ENCODE data around the gene RPS18.

DNA sequence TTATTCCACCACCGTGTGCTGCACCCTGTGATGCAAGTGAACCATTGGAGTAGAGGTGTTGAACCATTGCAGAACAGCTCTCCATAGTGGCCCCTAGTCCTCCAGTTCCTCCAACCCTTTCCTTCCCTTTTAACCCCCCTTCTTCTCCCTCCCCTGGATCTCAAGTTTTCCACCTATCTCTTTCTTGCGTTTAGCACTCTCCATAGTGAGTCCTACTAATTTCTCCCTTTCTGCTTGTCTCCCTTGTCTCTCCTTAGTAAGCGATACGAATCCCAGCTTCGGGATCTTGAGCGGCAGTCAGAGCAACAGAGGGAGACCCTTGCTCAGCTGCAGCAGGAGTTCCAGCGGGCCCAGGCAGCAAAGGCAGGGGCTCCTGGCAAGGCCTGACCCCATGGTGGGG lies 18.6 kb downstream of the RPS18 start:
- TF ChIP-seq ZNF140 (CRISPR knock-in tag; IDR thresholded peaks at IDR 0.05) (no peak), SREBF2 (CRISPR knock-in tag; IDR thresholded peaks at IDR 0.05) (no peak), HNRNPL (IDR thresholded peaks at IDR 0.05; ENCODE audit: low read depth, low read length) (no peak), POLR2A (conservative IDR thresholded peaks at IDR 0.05) (peak; percentile 54), HDGF (IDR thresholded peaks at IDR 0.05) (no peak), NCOA6 (IDR thresholded peaks at IDR 0.05) (no peak), ZFP30 (CRISPR knock-in tag; IDR thresholded peaks at IDR 0.05; ENCODE audit: borderline replicate concordance) (no peak), ZC3H4 (CRISPR knock-in tag; IDR thresholded peaks at IDR 0.05; ENCODE audit: borderline replicate concordance) (no peak)
- TF ChIP-seq, protein P1, sequence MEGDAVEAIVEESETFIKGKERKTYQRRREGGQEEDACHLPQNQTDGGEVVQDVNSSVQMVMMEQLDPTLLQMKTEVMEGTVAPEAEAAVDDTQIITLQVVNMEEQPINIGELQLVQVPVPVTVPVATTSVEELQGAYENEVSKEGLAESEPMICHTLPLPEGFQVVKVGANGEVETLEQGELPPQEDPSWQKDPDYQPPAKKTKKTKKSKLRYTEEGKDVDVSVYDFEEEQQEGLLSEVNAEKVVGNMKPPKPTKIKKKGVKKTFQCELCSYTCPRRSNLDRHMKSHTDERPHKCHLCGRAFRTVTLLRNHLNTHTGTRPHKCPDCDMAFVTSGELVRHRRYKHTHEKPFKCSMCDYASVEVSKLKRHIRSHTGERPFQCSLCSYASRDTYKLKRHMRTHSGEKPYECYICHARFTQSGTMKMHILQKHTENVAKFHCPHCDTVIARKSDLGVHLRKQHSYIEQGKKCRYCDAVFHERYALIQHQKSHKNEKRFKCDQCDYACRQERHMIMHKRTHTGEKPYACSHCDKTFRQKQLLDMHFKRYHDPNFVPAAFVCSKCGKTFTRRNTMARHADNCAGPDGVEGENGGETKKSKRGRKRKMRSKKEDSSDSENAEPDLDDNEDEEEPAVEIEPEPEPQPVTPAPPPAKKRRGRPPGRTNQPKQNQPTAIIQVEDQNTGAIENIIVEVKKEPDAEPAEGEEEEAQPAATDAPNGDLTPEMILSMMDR (IDR thresholded peaks at IDR 0.05 in 2 of 3, conservative IDR thresholded peaks at IDR 0.05 in 1 of 3; ENCODE audit: insufficient read depth in 2 of 3, low read depth in 1 of 3, low read length in 3 of 3) = no peak
- TF ChIP-seq, protein P2, sequence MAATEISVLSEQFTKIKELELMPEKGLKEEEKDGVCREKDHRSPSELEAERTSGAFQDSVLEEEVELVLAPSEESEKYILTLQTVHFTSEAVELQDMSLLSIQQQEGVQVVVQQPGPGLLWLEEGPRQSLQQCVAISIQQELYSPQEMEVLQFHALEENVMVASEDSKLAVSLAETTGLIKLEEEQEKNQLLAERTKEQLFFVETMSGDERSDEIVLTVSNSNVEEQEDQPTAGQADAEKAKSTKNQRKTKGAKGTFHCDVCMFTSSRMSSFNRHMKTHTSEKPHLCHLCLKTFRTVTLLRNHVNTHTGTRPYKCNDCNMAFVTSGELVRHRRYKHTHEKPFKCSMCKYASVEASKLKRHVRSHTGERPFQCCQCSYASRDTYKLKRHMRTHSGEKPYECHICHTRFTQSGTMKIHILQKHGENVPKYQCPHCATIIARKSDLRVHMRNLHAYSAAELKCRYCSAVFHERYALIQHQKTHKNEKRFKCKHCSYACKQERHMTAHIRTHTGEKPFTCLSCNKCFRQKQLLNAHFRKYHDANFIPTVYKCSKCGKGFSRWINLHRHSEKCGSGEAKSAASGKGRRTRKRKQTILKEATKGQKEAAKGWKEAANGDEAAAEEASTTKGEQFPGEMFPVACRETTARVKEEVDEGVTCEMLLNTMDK (IDR thresholded peaks at IDR 0.05; ENCODE audit: borderline replicate concordance, insufficient read depth, low read depth, low read length, poor library complexity, severe bottlenecking) = no peak

Measured in K562 (cell line).